HG02763 (cell line): ENCODE measurements around the gene PGA3.
"Not testable (repeated sequence)": the region's sequence is repeated elsewhere in the genome, so short reads cannot be mapped to it uniquely, and the experiment has no call there.

Source experiments
- ATAC-seq: cut with Tn5 transposase; IDR thresholded peaks from one replicate; pipeline ENCODE4 v1.9.1; 2021; ENCODE audit warnings: mild to moderate bottlenecking, moderate library complexity; ENCODE audit not compliant: unreplicated experiment

The PGA3 gene

DNA sequence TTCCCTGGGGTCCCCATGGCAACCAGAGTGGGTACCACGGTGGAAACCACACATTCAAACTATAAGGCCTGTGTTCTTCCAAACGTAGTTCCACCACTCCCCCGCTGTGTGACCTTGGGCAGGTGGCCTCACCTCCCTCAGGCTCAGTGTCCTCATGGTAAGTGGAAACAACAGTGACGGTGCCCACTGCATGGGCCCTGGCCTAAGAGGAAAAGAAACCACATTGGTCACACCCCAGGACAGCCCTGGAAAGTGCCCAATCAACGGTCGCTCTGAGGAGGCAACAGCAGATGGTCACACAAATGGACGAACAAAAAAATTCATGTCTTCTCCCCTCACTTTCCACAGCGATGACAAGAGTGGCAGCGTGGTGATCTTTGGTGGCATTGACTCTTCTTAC is 44.8 kb downstream of the PGA3 start:
- ATAC-seq = not testable (repeated sequence)

DNA sequence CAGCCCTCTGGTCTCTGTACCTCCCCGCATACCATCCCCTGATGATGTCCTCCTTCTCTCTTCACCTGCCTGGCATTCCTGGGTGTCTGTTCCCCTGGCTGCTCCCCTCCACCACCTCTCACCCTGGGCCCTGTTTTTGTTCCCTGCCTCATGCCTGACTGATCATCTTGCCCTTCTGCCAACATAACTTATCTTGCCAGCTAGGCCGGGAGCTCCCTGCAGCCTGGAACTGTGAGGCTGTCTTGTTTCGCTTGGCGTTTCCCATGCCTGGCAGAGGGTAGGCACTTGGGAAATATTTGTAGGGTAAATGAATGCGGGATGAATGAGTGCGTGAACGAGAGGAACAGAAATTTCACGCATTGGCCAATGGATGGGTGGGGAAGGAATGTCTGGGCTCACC is 45.9 kb downstream of the PGA3 start:
- ATAC-seq = not testable (repeated sequence)

DNA sequence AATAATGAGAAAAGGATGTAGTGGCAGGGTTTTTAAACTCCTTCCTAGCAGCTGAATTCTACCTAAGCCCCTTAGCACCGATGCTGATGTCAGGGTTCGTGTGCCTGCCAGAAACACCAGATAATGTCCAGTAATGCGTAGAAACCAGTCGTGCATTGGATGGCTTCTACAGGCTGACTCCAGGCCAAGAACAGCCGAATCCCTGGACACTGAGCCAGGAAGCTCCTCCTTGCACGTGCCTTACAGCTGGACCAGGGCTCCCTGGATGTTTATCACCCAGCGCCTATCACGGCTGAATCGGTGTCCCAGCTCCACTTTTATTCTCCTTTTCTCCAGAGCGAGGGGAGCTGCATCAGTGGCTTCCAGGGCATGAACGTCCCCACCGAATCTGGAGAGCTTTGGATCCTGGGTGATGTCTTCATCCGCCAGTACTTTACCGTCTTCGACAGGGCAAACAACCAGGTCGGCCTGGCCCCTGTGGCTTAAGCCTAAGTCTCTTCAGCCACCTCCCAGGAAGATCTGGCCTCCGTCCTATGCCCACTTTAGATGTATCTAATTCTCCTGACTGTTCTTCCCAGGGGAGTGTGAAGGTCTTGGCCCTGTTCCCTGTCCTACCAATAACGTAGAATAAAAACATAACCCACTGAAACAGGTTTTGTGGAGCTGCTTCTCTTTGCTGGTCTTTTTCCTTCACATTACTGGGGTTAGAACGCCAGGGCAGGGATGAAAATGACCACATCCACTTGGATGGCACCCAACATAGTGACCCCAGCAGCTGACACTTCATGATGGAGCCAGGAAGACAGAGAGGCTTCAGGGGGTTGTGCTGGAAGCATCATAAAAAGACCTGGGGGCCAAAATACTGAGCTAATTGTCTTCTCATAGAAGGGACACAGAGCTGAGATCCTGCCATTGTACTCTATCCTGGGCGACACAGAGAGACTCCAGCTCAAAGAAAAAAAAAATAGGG is 47.8 kb downstream of the PGA3 start:
- not testable (repeated sequence) for ATAC-seq

GRCh38 chr11:61252332-61252731 is 49.0 kb downstream of the PGA3 start:
- not testable (repeated sequence) for ATAC-seq

- ATAC-seq = no peak
These were observed 51.2 kb downstream of the PGA3 start for GRCh38 chr11:61254403-61255025.

- ATAC-seq = no peak
These were observed 53.6 kb downstream of the PGA3 start for GRCh38 chr11:61256710-61257482.

- no peak for ATAC-seq
These were observed 55.2 kb downstream of the PGA3 start for GRCh38 chr11:61258546-61258945.

DNA sequence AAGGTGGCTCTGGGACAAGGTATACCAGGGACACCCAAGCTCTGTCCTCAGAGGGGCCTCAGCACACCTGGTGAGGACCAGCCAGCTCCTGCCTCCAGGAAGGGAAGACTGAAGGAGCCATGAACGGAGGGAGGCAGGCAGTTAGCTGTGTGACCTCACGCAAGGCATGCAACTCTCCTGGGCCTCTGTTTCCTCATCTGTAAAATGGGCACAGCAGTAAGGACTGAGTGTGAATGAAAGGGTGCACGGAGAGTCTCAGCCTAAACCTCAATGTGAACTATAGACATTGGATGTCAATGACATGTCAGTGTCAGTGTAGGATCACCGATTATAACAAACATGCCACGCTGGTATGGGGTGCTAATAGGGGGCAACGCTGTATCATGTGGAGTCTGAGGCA is 56.0 kb downstream of the PGA3 start:
- no peak for ATAC-seq
